HG03280 (cell line): ENCODE measurements around the gene DESI1.
A peak's percentile ranks its signal among the peaks of the same experiment; 100 is the strongest.
"Not testable (repeated sequence)": the region's sequence is repeated elsewhere in the genome, so short reads cannot be mapped to it uniquely, and the experiment has no call there.

Source experiments
- ATAC-seq: cut with Tn5 transposase; IDR thresholded peaks from one replicate; pipeline ENCODE4 v1.9.1; 2021; ENCODE audit warnings: mild to moderate bottlenecking, moderate library complexity; ENCODE audit not compliant: unreplicated experiment

Gene DESI1

DNA sequence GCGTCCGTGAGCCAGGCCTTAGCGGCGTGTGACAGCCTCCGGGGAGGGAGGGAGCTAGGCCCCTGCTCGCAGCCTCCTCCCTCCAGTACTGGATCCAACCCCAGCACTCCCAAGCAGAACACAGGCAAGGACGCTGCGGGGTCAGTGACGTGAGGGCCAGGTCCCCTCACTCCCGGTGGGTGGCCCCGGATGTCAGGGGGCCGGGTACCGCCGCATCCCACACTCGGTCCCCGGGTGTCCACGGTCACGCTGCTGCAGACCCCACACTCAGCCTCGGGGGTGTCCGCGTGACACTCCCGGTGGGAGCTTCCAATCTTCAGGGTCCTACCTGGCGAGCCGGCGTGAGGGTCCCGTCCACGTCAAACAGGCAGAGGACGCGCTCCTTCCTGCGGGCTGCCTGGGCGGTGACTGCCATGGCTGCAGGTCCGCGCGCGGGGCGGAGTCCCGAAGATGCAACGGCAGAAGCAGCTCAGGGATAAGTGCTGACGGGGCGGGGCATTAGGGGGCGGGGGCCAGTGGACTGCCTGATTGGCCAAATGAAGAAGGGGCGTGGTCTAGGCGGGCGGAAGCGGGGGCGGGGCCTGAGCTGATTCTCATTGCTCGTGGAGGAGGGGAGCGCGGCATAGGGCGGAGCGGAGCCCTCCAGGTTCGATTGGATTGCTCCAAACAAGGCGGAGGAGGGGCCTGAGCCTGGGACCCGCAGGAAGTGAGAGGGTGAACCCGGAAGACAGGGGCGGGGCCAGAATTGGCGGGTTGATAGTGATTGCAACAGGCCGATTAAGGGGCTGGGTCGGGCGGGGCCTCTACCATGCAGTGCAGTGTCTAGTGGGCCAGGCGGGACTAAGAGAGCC is 31.2 kb downstream of the DESI1 start, which contains the start of gene PMM1:
TSS of gene PMM1 (minus strand) at position 450 of the 851 bp plus-strand sequence. CDS start at position 415, 35 bp downstream.
- peak; percentile 93 for ATAC-seq

DNA sequence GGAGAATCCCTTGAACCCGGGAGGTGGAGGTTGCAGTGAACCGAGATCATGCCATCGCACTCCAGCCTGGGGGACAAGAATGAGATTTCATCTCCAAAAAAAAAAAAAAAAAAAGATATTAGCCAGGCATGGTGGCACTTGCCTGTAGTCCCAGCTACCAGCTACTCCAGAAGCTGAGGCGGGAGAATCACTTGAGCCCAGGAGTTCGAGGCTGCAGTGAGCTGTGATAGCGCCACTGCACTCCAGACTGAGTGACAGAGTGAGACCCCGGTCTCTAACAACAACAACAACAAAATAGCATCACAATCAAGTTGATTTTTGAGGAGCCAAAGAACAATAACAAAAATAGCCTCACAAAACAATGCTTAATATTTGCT is 33.5 kb downstream of the DESI1 start:
- no peak for ATAC-seq

DNA sequence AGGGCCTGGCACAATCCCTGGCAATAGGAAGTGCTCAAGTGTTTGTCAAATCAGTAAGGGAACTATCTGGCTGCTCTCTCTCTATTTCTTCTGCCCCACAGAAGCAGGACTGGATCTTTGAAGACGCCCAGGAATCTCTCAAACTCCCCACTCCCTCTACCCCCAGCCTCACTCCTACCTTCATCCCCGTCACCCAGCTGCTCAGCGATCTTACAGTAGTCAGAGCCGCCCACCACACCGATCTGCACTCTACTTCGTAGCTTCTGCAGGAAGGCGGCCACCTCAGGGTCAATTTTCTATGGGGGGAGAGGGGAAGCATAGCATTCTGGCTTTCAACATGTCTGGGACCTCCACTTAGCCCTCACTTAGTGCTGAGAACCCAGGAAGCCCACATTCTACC is 34.9 kb downstream of the DESI1 start:
- ATAC-seq, result no peak

DNA sequence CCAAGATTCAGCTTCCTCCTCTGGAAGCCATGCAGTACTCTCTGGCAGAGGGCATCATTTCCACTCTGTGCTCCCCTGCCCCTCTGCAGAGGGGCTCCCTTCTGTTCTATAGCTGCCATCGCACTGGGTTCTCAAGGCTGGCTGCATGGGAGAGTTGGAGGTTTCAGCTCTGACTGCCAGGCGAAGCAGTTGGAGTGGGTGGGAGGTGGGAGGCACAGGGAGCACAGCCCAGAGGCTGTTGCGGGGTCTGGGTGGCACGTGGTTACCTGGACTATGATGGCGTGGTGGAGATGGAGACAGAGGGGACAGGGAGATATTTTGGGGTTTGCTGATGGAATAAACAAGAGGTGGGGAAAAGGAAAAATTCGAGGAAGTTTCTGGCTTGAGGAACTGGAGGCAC is 36.0 kb downstream of the DESI1 start:
- ATAC-seq, result no peak

DNA sequence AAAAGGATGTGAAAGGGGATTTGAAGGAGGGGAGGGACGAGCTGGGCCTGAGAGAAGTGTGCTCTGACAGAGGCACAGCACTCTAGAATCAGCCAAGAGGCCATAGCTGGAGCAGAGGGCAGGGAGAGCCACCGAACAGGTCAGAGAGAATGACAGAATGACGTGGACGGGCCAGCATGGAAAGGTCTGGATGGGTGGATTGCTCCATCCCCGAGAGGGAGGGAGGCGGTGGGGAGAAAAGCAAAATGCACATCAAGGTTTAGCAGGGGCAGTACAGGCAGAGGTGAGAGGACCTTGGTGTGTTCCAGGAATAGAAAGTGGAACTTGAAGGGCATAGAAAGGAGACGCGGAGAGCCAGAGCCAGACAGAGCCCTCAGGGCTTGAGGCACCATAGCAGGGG is 38.1 kb downstream of the DESI1 start:
- no peak for ATAC-seq

DNA sequence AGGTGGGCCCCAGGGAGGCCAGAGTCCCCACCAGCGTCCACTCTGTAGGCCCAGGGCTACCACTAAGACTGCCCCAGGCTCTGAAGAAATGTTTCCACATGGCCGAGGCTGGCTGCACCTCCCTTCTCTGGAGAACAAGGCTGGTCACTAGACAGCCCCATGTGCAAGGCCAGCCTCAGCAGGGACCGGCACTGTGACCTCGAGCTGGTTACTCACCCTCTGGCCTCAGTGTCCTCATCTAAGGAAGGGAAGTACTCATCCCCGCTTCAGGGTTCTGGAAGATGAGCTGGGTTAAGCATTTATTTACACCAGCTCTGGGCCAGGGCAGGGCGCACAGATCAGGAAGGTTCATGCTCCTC is 40.9 kb downstream of the DESI1 start:
- ATAC-seq, result no peak

DNA sequence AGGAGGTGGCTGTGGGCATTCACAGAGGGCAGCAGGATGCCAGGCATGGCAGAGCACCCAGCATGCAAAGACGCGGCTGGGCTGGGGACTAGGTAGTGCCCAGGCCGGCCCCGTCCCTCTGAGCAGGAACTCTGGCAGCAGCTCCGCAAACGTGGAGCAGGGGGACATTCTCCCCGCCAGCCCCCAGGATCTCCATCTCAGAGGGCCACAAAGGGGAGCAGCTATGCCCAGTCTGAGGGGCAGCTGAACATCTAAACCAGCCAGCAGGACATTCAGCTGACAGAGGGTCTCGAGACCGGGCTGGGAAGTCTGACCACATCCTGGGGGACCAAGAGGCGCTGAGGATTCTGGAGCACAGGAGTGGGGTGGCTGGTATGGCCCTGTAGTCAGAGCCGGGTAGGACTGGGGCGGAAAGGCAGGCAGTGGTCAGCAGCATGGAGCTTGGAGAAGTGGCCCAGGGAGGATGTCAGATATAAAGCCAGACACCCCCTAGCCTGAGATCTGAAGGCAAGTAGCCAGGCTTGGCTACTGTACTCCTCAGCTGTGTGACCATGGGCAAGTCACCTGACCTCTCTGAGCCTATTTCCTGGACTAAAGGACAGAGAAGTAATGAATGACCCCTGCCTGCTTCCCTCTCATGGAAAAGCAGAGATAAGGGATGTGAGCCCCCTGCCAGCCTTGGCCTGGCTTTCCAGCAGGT is 41.4 kb downstream of the DESI1 start:
- ATAC-seq, result no peak

DNA sequence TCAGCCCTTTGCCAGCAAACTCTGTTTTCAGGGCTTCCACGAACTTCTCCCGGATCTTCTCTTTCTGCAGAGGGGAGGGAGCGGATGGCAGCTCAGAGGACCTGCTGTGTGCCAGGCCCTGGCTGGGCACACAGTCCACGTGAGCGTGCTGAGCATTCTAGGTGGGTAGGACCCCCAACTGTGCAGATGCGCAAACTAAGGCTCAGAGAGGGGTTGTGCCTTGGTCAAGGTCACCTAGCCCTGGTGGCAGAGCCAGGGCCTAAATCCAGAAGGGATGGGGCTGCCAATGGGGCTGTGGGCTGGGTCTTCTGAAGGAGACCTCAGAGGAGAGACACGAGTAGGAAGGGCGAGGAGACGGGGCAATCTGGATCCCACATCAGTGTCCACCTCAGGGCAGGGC is 42.0 kb downstream of the DESI1 start:
- no peak for ATAC-seq

DNA sequence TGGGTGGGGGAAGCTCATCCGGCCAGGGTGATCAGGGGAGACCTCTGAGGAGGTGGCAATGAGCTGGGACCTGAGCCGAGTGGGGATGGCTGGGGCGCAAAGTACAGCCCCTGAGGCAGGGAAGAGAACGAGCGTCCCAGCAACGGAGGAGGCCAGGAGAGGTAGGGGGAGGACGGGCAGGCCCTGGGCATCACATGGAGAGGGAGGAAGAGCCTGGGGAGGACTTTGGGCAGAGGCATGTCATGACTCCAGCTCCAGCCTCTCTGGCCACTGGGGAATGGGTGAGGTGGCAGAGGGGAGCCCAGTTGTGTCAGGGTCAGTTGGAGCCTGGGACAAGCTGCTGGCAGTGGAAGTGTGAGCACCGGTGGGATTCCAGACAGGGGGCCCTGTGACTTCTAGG is 42.7 kb downstream of the DESI1 start:
- ATAC-seq, result no peak

DNA sequence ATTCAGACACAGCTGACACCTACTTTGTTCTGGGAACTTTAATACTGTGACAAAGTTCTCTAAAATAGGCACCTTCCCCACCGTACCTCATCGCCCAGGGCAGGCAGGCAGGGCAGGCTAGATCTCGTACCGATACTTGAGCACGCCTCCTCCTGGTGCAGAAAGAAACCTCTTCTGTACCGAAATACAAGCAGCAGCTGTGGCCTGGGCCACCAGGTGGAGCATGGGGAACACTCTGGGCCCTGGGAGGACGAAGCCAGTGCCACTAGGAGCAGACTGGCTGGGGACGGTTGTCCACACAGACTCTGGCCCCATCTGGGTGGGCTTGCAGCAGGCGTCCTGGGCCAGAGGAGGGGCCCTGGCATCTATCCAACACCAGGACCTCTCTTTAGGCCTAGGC is 44.0 kb downstream of the DESI1 start:
- no peak for ATAC-seq

DNA sequence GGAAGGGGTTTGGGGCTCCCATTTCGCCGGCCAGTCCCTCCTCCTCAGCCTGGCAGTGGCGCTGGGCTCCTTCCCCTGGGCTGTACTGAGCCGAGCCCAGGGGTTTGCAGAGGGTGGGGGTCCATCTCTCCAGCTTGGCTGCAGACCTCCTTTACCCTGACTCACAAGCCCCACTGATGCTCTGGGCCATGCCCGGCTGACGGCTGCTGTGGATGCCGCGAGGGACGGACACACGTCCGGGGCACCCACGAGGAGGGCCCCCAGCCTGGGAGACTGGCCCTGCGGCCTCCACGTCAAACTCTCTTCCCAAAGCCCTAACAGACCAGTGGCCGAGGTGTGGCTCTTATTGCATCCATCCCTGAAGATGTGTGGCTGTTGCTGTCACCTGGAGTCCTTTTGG is 45.3 kb downstream of the DESI1 start:
- ATAC-seq, result no peak

DNA sequence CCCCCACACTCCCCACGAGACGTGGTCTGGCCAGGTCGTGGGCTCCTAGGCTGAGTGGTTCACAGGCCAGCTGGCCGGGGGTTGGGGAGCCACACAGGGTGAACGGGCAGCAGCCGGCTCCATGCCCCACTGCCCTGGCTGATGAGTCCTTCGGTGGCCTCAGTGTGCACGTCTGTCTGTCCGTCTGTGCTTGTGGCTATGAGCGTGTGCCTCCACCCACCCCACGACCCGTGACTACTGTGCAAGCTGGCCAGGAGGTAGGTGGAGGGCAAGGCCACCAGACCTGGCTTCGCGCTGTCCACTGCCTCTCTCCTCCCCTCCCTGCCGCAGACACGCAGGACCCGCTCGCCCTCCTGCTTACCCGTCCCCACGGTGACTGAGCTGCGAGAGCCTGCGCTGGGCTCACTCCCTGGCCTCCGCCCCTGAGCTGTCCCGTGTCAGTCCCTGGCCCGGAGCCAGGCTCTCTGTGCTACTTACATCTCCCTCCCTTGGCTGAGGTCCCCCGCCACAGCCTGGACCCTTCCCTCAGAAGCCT is 45.9 kb downstream of the DESI1 start:
- ATAC-seq, result no peak

DNA sequence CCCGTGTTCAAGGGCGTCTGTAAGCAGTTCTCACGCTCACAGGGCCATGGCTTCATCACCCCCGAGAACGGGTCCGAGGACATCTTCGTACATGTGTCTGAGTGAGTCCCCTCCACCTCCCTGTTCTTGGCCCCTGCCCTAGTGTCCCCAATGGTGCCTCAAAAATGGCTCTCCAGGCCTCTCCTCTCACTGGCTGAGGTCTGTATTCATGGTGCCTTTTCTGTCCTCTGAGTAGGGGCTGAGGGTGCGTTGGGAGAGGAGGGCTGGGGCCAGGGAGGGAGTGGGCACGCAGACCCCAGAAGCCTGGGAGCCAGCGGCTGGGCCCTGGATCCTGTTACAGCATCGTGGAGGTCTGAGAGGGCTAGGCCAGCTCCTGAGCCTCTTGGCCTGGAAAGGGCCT is 47.2 kb downstream of the DESI1 start:
- ATAC-seq, result no peak

DNA sequence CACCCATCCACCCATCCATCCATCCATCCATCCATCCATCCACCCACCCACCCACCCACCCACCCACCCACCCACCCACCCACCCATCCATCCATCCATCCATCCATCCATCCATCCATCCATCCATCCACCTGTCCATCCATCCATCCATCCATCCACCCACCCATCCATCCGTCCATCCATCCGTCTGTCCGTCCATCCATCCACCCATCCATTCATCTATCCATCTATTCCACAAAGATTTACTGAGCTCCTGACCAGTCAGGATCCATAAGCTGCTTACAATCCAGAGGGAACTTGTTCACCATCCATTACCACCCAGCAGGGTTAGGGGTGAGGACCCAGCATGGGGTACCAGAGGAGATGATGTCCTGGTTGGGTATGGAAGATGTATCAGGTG is 48.5 kb downstream of the DESI1 start:
- ATAC-seq, result not testable (repeated sequence)

DNA sequence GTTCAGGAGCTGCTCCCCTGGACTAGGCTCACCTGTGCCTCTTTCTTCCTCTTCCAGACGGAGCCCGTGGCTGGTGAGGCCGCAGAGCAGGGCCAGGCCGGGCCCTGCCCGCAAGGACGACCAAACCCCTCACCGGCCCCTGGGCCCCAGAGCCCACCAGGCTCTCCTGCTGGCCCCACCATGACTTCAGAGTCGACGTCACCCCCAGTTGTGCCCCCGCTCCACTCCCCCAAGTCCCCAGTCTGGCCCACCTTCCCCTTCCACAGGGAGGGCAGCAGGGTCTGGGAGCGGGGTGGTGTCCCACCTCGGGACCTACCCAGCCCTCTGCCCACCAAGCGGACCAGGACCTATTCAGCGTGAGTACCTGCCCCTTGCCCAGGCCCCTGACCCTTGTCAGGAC is 49.1 kb downstream of the DESI1 start:
- ATAC-seq, result no peak

DNA sequence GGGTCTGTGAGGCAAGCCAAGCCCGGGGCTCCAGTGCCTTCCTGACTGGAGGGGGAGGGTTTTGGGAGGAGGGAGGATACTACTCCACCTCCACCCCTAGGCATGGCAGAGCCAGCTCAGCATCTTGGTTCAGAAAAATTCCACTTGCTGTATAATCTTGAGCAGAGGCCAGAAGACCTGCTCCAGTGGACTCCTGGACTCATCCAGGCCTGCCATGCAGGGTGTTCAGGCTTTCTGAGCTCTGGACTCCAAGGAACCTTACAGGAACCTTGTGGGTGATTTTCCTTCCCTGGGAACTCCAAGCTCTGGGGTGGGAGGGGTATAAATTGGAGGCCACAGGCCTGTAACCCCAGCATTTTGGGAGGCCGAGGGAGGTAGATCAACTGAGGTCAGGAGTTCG is 50.6 kb downstream of the DESI1 start:
- ATAC-seq, result no peak

DNA sequence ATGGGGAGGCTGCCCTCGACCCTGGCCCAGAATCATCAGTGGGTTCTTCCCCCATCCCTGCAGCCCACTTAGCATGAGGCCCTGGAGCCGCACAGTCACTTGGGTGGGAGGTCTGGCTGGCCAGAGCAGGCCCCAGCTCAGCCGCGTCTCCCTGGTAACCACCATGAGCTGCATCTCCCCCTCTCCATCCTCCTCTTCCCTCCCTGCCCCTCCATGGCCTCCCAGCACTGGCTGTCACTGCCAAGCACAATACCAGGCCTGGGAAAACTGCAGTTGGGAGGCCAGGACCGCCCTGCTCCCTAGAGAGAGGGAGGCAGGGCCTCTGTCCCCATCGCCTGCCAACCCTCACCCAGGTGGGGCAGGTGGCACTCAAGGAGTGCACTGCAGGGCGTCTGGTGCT is 52.0 kb downstream of the DESI1 start:
- ATAC-seq, result no peak

DNA sequence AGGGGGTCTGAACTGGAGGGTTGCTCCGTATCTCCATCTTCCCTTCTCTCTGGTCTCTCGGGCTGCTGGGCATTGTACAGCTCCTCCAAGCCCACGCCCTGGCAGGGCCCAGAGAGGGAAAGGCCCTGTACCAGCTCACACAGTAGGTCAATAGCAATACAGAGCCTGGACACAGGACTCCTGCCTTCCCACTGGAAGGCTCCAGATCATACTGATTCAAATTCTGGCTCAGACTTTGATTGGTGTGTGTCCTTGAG is 53.4 kb downstream of the DESI1 start:
- no peak for ATAC-seq

DNA sequence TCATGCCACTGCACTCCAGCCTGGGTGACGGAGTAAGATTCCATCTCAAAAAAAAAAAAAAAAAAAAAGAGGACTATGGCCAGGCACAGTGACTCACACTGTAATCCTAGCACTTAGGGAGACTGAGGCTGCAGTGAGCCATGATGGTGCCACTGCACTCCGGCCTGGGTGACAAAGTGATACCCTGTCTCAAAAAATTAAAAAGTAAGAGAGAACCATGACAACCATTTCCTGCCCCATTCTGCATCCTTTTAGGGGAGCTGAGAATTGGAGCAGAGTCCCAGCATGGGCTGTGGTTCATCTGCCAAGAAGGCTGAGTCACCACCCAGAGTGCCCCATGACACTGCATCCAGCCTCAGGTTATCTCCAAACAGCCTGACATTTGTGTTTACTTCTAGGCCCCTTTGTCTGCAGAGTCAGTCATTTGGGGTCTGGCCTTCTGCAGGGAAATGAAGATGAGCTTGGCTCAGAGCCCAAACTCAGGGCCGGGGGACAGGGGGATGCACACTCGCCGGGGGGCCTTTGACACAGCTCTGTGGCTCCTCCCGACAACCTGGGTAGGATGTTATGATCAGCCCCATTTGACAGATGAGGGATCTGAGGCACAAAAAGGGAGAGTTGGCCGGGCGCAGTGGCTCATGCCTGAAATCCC is 55.3 kb downstream of the DESI1 start:
- ATAC-seq, result no peak

DNA sequence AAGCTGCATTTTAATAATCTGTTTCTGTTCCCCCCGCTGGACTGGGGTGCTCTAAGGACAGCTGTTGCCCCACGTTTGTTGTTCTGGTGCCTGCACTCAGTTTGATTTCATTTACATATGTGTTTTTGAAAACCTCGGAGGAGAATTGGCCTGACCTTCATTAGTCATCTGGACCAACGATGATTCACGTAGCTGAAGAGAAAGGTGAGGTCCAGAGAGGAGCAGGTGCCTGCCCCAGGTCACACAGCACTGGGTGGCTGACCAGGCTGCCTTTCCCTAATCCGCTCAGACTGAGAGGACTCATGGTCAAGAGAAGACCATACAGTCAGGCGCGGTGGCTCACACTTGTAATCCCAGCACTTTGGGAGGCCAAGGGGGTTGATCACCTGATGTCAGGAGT is 56.3 kb downstream of the DESI1 start:
- no peak for ATAC-seq

DNA sequence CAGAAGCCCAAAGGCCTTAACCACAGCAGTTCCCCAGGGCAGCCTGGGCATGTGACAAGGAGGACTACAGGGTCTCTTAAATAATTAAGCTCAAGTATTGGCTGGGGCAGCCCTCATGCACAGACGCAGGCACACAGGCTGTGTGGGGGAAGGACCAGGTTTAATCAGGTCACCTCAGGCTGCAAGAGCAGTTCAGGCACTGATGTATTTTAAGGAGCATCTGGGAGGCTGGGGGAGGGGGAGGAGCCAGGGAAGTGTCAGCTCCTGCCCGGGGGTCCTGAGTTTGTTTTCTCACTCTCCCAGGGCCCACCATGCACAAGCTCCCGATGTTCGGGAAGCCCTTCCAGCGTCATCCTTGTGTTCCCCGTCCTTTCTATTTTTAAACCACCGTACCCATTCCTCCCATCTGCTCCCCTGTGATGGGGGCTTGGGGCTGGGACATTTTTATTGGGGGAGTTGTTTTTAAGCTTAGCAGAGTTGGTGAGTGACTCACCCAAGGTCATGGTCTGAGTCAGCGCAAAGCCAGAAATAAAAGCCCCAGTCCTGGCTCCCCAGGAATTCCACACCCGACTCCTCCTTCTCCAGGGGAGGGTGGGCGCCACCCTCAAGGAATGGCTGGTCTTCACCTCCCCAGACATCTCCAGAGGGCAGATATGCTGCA is 57.7 kb downstream of the DESI1 start:
- ATAC-seq, result no peak

DNA sequence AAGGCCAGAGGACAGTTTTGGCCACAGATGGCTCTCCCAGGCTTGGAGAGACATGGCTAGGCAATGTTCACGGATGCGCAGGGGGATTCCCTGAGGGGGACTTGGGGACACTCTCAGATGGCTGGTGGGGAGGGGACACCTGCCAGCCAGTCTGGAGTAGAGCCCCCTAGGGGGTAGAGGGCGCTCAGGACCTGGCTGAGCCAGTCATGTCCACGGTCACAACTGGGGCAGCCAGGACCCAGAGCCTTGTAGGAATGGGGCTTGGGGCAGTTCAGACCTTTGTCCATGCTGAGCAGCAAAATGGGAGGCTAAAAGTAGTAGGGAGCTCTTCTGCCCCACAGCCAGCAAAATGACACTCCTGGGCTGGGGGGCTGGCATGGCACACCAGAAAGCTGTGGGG is 58.4 kb downstream of the DESI1 start:
- no peak for ATAC-seq
